Measurements from ENCODE around the gene PPID. TPM values are rescaled to one million over a fixed set of nuclear protein-coding genes. Genes with fewer than 3 reads are reported as not detected.
"Not testable (repeated sequence)": the region's sequence is repeated elsewhere in the genome, so short reads cannot be mapped to it uniquely, and the experiment has no call there.

Gene PPID
- total and polyA plus RNA-seq, 2 donors (not counting 3 experiments of a cell fraction or from before 2014, with no cell fraction given): 11.5 to 25.7 TPM

GRCh38 chr4:158714937-158715336, 8.3 kb downstream of the PPID start:
- FAIRE-seq (no peak), DNase-seq (ENCODE audit: low read depth, low spot score) (no peak)
- Histone ChIP-seq H4K20me1 (replicated peaks; ENCODE audit: control insufficient read depth, extremely low read depth, insufficient read depth, low read length) (no peaks in the 10 kb centered on the region), H3K9me3 (replicated peaks; ENCODE audit: control insufficient read depth, insufficient read depth, low read length) (no peaks in the 10 kb centered on the region), H3K36me3 (ENCODE audit: control insufficient read depth in 2 of 2, extremely low read depth in 1 of 2, insufficient read depth in 2 of 2, low read length in 2 of 2) (peaks cover 11 to 40% of the 10 kb centered on the region in 2 experiments), H3K4me3 (replicated peaks in 1 of 3; ENCODE audit: insufficient read depth in 1 of 3, low read depth in 1 of 3, low read length in 3 of 3) (no peak overlapping the region), H3K4me2 (ENCODE audit: insufficient read depth, low read length) (no peak overlapping the region), H3K9me1 (replicated peaks; ENCODE audit: control insufficient read depth, extremely low read depth, insufficient read depth, low read length) (no peaks in the 10 kb centered on the region), H3K9ac (replicated peaks; ENCODE audit: extremely low read depth, insufficient read depth, low read length) (no peak overlapping the region), H3K27ac (ENCODE audit: insufficient read depth, low read depth, low read length) (no peak overlapping the region), H3K4me1 (ENCODE audit: control insufficient read depth, extremely low read depth, insufficient read depth, low read length) (no peaks in the 10 kb centered on the region), H2AFZ (ENCODE audit: low read depth, low read length) (no peak overlapping the region), H3K27me3 (ENCODE audit: control insufficient read depth in 2 of 2, insufficient read depth in 2 of 2, low read length in 2 of 2) (no peaks in the 10 kb centered on the region), H3K79me2 (ENCODE audit: control insufficient read depth, insufficient read depth, low read length) (peaks cover 1% of the 10 kb centered on the region)
- ChIA-PET POLR2A (no interaction called here), CTCF (interaction anchor here (0.9 kb wide), 1 partner anchor 13 kb away, joined by 3 read pairs; no protein-coding TSS in a partner anchor)
- dilution Hi-C loops (cut with MboI; ENCODE audit: extremely low pct_ligation_motif_present, low sequenced_read_pairs) (no loop called here), intact Hi-C loops (cut with micrococcal nuclease) (no loop called here)
- no TSS peak for BruUV-seq (replicated peaks)
- no peak for TF ChIP-seq CTCF (IDR thresholded peaks at IDR 0.05; ENCODE audit: extremely low read depth in 1 of 2, insufficient read depth in 1 of 2, low read depth in 1 of 2, low read length in 2 of 2)
- no peak for TF ChIP-seq JUN (IDR thresholded peaks at IDR 0.05; ENCODE audit: borderline replicate concordance, insufficient read depth, insufficient read length, low read depth)
- TF ChIP-seq FOS (IDR thresholded peaks at IDR 0.05; ENCODE audit: borderline replicate concordance, insufficient read depth, low read length): no peak
- no peak for TF ChIP-seq GATA2 (IDR thresholded peaks at IDR 0.05; ENCODE audit: insufficient read depth, insufficient read length, low read depth, low read length)
- no peak for TF ChIP-seq MYC (IDR thresholded peaks at IDR 0.05; ENCODE audit: low read depth, low read length)
- no peak for TF ChIP-seq MAX (IDR thresholded peaks at IDR 0.05; ENCODE audit: insufficient read depth, insufficient read length)
- no peak for TF ChIP-seq POLR2A (IDR thresholded peaks at IDR 0.05; ENCODE audit: low read depth, low read length)
- no peak for TF ChIP-seq EZH2 (IDR thresholded peaks at IDR 0.05; ENCODE audit: borderline replicate concordance, low read depth, low read length, severe bottlenecking)
- no peak for TF ChIP-seq POLR2AphosphoS5 (IDR thresholded peaks at IDR 0.05; ENCODE audit: insufficient read depth, low read depth, low read length)

GRCh38 chr4:158712622-158713021, 10.6 kb downstream of the PPID start:
- H3K27ac ChIP-seq (ENCODE audit: insufficient read depth, low read depth, low read length); dilution Hi-C loops (cut with MboI; ENCODE audit: extremely low pct_ligation_motif_present, low sequenced_read_pairs); H3K9me3 ChIP-seq (replicated peaks; ENCODE audit: control insufficient read depth, insufficient read depth, low read length); H3K79me2 ChIP-seq (ENCODE audit: control insufficient read depth, insufficient read depth, low read length); FAIRE-seq; DNase-seq (ENCODE audit: low read depth, low spot score); H3K4me1 ChIP-seq (ENCODE audit: control insufficient read depth, extremely low read depth, insufficient read depth, low read length); BruUV-seq (replicated peaks); H3K27me3 ChIP-seq (ENCODE audit: control insufficient read depth in 2 of 2, insufficient read depth in 2 of 2, low read length in 2 of 2); intact Hi-C loops (cut with micrococcal nuclease); H3K4me3 ChIP-seq (replicated peaks in 1 of 3; ENCODE audit: insufficient read depth in 1 of 3, low read depth in 1 of 3, low read length in 3 of 3); POLR2A ChIA-PET; H3K9me1 ChIP-seq (replicated peaks; ENCODE audit: control insufficient read depth, extremely low read depth, insufficient read depth, low read length); H3K9ac ChIP-seq (replicated peaks; ENCODE audit: extremely low read depth, insufficient read depth, low read length); H3K4me2 ChIP-seq (ENCODE audit: insufficient read depth, low read length); H4K20me1 ChIP-seq (replicated peaks; ENCODE audit: control insufficient read depth, extremely low read depth, insufficient read depth, low read length); H2AFZ ChIP-seq (ENCODE audit: low read depth, low read length): not testable (repeated sequence)
- CTCF ChIA-PET: interaction anchor here (1.0 to 1.4 kb wide), 2 partner anchors 9 to 138 kb away, joined by 3 read pairs; no protein-coding TSS in a partner anchor
- H3K36me3 ChIP-seq (ENCODE audit: control insufficient read depth in 2 of 2, extremely low read depth in 1 of 2, insufficient read depth in 2 of 2, low read length in 2 of 2): peaks cover 10 to 29% of the 10 kb centered on the region in 2 experiments

All from endothelial cell of umbilical vein (primary cell).